Activated B cell treated with CpG ODN at 0.5 μM for 24 hours (primary cell): Measurements from ENCODE around the gene FANCC. TPM values are rescaled to one million over a fixed set of nuclear protein-coding genes. Genes with fewer than 3 reads are reported as not detected.

Experiments
- ATAC-seq: fragments of 200-7000 bp; cut with Tn5 transposase; one replicate; pipeline ENCODE4 v1.10.0; 2021; ENCODE audit warnings: low read depth, mild to moderate bottlenecking, moderate library complexity
- CTCF ChIA-PET: fragments of 350-600 bp; sonication (Branson Sonifier 250); formaldehyde crosslinking; loops from one replicate; lab custom pipeline; 2021; ENCODE audit warnings: antibody characterized with exemption; lab: Charles Lee
- POLR2A ChIA-PET: fragments of 350-600 bp; sonication (Branson Sonifier 250); formaldehyde crosslinking; loops from one replicate; lab custom pipeline; 2021; ENCODE audit warnings: antibody characterized with exemption; lab: Charles Lee
- DNase-seq: peaks from one replicate; pipeline ENCODE4 v3.0.0; 2022
- H3K27ac Mint-ChIP-seq: one replicate; pipeline ENCODE4 v1.8.0; 2020; ENCODE audit warnings: mixed read lengths
- H3K27me3 Mint-ChIP-seq: one replicate; pipeline ENCODE4 v1.8.0; 2021; ENCODE audit warnings: mixed read lengths
- H3K36me3 Mint-ChIP-seq: one replicate; pipeline ENCODE4 v1.8.0; 2021; ENCODE audit warnings: low read depth, mixed read lengths
- H3K4me1 Mint-ChIP-seq: one replicate; pipeline ENCODE4 v1.8.0; 2021; ENCODE audit warnings: mixed read lengths
- H3K4me3 Mint-ChIP-seq: one replicate; pipeline ENCODE4 v1.8.0; 2020; ENCODE audit warnings: mild to moderate bottlenecking, mixed read lengths
- H3K9me3 Mint-ChIP-seq: one replicate; pipeline ENCODE4 v1.8.0; 2020; ENCODE audit warnings: mixed read lengths
- intact Hi-C: fragments of 100-400 bp; cut with micrococcal nuclease; formaldehyde crosslinking; loops from one replicate; pipeline ENCODE4 v1.15.1; 2024
- total RNA-seq: library from RNA; stranded (reverse); gene quantifications from 2 replicates; pipeline ENCODE4 v1.2.3, GENCODE V29; 2022
- TF ChIP-seq, protein P1 (sequence below): fragments of 200-600 bp; IDR thresholded peaks from one replicate; pipeline ENCODE4 v1.8.0; 2022; ENCODE audit warnings: antibody characterized with exemption, mild to moderate bottlenecking

FANCC gene
- total RNA-seq, 1 donor from 2014 or later = 11.4 TPM

DNA sequence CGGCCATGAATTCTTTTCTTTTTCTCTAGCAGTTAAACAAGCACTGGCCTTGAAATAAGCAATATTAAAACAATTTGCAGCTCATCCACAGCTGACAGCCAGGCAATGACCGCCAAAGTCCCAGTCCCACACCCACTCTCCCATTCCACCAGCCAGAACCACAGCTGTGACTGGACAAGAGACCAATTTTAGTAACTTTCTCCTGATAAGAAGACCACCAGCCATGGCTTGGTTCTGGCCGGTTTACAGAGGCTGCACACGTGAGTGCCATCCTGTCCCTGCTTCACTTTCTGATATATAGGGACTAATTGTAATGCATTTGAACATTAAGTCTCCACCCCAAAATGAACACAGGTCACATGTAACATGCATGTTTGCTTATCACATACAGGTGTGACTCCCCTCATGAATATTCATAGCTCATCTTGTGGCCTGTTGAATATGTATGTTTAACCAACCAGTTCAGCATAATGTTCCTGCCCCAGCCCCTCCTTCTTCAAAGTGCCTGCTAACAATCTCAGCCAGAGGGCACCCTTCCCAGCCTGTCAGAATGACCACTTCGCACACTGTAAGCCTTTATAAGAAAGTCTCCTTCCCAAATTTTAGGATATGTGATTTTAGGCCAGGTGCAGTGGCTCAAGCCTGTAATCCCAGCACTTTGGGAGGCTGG is 23.9 kb upstream of the FANCC start:
- no peak overlapping the region for H3K27ac Mint-ChIP-seq
- no peaks in the 10 kb centered on the region for H3K9me3 Mint-ChIP-seq
- no peaks in the 10 kb centered on the region for H3K27me3 Mint-ChIP-seq
- no peak for DNase-seq
- no peaks in the 10 kb centered on the region for H3K36me3 Mint-ChIP-seq
- H3K4me1 Mint-ChIP-seq = no peaks in the 10 kb centered on the region
- intact Hi-C loops = no loop called here
- H3K4me3 Mint-ChIP-seq = no peak overlapping the region
- no peak for ATAC-seq
- TF ChIP-seq, protein P1, sequence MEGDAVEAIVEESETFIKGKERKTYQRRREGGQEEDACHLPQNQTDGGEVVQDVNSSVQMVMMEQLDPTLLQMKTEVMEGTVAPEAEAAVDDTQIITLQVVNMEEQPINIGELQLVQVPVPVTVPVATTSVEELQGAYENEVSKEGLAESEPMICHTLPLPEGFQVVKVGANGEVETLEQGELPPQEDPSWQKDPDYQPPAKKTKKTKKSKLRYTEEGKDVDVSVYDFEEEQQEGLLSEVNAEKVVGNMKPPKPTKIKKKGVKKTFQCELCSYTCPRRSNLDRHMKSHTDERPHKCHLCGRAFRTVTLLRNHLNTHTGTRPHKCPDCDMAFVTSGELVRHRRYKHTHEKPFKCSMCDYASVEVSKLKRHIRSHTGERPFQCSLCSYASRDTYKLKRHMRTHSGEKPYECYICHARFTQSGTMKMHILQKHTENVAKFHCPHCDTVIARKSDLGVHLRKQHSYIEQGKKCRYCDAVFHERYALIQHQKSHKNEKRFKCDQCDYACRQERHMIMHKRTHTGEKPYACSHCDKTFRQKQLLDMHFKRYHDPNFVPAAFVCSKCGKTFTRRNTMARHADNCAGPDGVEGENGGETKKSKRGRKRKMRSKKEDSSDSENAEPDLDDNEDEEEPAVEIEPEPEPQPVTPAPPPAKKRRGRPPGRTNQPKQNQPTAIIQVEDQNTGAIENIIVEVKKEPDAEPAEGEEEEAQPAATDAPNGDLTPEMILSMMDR = no peak
- CTCF ChIA-PET = no interaction called here
- POLR2A ChIA-PET = no interaction called here

DNA sequence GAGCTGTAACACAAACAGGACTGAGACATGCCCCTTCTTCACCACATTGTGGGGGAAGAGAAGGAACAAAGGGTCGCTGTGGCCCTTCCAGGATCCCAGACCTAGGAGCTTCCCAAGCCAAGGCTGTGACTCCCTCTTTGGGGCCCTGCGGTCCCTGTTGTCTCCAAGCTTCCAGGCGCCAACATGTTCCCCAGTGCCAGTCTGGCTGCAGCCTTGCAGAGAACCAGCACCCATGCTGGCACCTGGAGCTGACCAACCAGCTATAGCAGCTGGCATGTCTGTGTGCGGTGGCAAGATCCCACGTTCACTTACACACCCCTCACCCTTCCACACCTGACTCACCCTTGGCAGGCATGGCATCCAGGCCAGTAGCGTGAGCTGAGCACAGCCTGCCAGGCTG is 20.7 kb upstream of the FANCC start:
- DNase-seq (no peak), ATAC-seq (no peak)
- Mint-ChIP-seq H3K27ac (no peak overlapping the region), H3K9me3 (no peaks in the 10 kb centered on the region), H3K4me3 (no peak overlapping the region), H3K27me3 (peaks cover 3% of the 10 kb centered on the region), H3K36me3 (no peaks in the 10 kb centered on the region), H3K4me1 (no peaks in the 10 kb centered on the region)
- CTCF ChIA-PET = no interaction called here
- intact Hi-C loops = no loop called here
- POLR2A ChIA-PET = interaction anchor here (0.5 kb wide), 1 partner anchor 9 kb away, joined by 3 read pairs; no protein-coding TSS in a partner anchor
- TF ChIP-seq, protein P1 = no peak

DNA sequence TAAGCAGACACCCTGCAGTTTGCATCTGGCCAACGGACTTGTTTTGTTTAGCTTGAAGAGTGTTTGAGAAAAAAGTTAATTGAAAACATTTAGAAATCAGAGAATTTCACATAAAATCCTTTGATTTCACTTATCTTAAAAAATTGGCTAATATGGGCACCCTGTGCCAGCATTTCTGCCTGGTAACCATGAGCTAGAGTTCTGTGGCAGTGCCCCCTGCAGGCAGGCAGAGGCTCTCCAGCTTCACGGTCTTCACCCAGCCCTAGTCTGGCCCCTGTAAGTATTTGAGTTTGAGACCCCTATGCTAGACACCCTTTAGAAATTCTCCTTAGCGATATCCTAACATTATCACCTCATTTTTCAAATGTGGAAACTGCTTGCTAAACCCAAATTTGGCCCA is 18.8 kb upstream of the FANCC start:
- no peak for DNase-seq
- intact Hi-C loops = no loop called here
- CTCF ChIA-PET = no interaction called here
- H3K27me3 Mint-ChIP-seq = peaks cover 6% of the 10 kb centered on the region
- H3K4me3 Mint-ChIP-seq = no peak overlapping the region
- H3K4me1 Mint-ChIP-seq = no peaks in the 10 kb centered on the region
- peak; percentile 37 for ATAC-seq
- POLR2A ChIA-PET = no interaction called here
- no peaks in the 10 kb centered on the region for H3K9me3 Mint-ChIP-seq
- H3K36me3 Mint-ChIP-seq = no peaks in the 10 kb centered on the region
- TF ChIP-seq, protein P1 = no peak
- H3K27ac Mint-ChIP-seq = no peak overlapping the region

DNA sequence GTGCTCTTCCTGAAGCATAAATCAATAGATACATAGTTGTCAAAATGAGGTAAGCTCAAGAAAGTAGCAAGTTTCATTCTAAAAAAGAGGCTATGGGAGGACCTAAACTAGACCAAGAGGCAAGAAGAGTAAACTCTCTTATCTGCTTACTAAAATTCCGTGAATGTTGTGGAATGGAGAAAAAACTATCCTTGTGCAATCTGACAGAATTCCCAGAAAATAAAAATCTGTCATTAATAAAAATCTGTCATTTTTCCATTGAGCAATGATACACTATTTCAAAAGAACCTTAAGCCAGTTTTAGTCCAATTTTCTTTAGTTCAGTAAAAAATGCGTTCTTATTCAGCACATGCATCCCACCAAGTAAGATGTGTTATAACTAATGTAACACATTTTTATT is 15.9 kb upstream of the FANCC start:
- no peak for DNase-seq
- CTCF ChIA-PET = no interaction called here
- intact Hi-C loops = no loop called here
- Mint-ChIP-seq H3K4me1 (no peaks in the 10 kb centered on the region), H3K4me3 (no peak overlapping the region), H3K27me3 (peaks cover 6% of the 10 kb centered on the region), H3K36me3 (no peaks in the 10 kb centered on the region), H3K9me3 (no peaks in the 10 kb centered on the region), H3K27ac (no peak overlapping the region)
- POLR2A ChIA-PET = no interaction called here
- no peak for ATAC-seq
- TF ChIP-seq, protein P1 = no peak

DNA sequence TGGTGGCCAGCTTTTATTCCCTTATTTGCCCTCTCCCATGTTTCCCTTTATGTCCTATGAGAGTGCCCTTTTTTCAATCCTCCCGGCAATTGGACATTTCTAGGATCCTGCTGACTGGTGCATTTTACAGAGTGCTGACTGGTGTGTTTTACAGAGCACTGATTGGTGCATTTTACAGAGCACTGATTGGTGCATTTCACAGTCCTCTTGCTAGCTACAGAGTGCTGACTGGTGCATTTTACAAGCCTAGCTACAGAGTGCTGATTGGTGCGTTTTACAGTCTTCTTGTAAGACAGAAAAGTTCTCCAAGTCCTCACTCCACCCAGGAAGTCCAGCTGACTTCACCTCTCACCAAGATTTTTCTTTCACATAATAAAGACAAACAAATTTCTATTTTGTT is 15.4 kb upstream of the FANCC start:
- Mint-ChIP-seq H3K27me3 (peaks cover 6% of the 10 kb centered on the region), H3K36me3 (no peaks in the 10 kb centered on the region), H3K4me3 (no peak overlapping the region), H3K27ac (no peak overlapping the region), H3K9me3 (no peaks in the 10 kb centered on the region), H3K4me1 (no peaks in the 10 kb centered on the region)
- TF ChIP-seq, protein P1 = no peak
- ChIA-PET POLR2A (no interaction called here), CTCF (no interaction called here)
- intact Hi-C loops = no loop called here
- no peak for ATAC-seq
- no peak for DNase-seq
